ENCODE measurements around the gene ETS1.

Gene ETS1

GRCh38 chr11:128415539-128415938 lies 171.8 kb downstream of the ETS1 start:
- Histone ChIP-seq H3K9me3 (ENCODE audit: control insufficient read depth in 1 of 2, low read length in 2 of 2) (no peaks in the 10 kb centered on the region), H3K27me3 (ENCODE audit: control insufficient read depth in 1 of 2, insufficient read depth in 2 of 2, low read length in 2 of 2) (no peaks in the 10 kb centered on the region), H3K9ac (ENCODE audit: low read depth in 1 of 2, low read length in 2 of 2) (no peak overlapping the region), H3K36me3 (ENCODE audit: control insufficient read depth in 1 of 2, insufficient read depth in 2 of 2, low read length in 2 of 2) (no peaks in the 10 kb centered on the region), H3K4me3 (ENCODE audit: low read depth in 1 of 2, low read length in 2 of 2) (no peak overlapping the region), H3K4me1 (ENCODE audit: control insufficient read depth in 1 of 2, insufficient read depth in 2 of 2, low read length in 2 of 2) (no peaks in the 10 kb centered on the region), H3K27ac (ENCODE audit: low read depth, low read length) (no peak overlapping the region)

DNA sequence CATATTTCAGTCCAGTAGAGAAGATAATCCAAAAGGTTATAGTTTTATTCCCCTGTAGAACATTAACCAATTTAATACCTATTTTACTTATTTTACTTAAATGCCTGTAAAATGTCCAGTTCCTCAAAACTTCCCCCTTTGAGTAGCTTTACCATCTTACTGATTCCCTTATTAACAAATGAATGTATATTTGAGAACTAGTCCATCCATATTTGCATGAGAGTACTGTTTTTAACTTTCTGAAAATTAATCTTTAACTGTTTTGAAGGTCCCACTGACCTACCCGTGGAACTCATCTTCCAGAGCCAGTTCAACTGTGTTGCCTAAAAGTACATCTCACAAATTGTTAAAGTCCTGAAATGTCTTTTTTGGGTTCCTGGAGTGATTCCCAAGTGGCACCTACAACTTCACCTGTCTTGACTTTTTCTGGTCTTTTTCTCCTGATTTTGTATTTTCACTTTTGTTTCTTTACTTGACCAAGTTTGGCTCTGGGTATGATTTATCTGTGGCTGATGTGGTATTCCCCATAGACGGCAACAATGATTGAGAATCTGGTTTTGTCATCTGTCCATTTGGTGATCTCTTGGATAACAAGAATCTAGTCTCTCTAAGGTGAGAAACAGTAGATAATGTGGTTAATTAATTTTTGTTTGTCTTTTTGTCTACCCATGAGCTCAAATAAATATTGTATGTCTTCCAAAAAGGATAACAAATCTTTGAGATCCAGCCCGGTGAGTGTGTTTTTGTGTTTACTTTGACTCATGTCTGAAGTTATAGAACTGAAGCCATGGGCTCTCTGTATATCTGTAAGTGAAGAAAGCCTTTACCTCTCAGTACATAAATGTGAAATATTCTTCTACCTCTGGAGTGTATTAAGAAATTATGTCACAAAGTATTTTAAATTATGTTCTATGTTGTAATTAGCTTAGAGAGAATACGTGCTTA lies 174.2 kb downstream of the ETS1 start:
- Histone ChIP-seq H3K4me1 (ENCODE audit: control insufficient read depth in 1 of 2, insufficient read depth in 2 of 2, low read length in 2 of 2) (no peaks in the 10 kb centered on the region), H3K9ac (ENCODE audit: low read depth in 1 of 2, low read length in 2 of 2) (no peak overlapping the region), H3K4me3 (ENCODE audit: low read depth in 1 of 2, low read length in 2 of 2) (no peak overlapping the region), H3K27ac (ENCODE audit: low read depth, low read length) (no peak overlapping the region), H3K27me3 (ENCODE audit: control insufficient read depth in 1 of 2, insufficient read depth in 2 of 2, low read length in 2 of 2) (no peaks in the 10 kb centered on the region), H3K36me3 (ENCODE audit: control insufficient read depth in 1 of 2, insufficient read depth in 2 of 2, low read length in 2 of 2) (no peaks in the 10 kb centered on the region), H3K9me3 (ENCODE audit: control insufficient read depth in 1 of 2, low read length in 2 of 2) (no peaks in the 10 kb centered on the region)

- no peaks in the 10 kb centered on the region for H3K27me3 ChIP-seq (ENCODE audit: control insufficient read depth in 1 of 2, insufficient read depth in 2 of 2, low read length in 2 of 2)
- no peaks in the 10 kb centered on the region for H3K9me3 ChIP-seq (ENCODE audit: control insufficient read depth in 1 of 2, low read length in 2 of 2)
- H3K36me3 ChIP-seq (ENCODE audit: control insufficient read depth in 1 of 2, insufficient read depth in 2 of 2, low read length in 2 of 2): no peaks in the 10 kb centered on the region
- H3K4me1 ChIP-seq (ENCODE audit: control insufficient read depth in 1 of 2, insufficient read depth in 2 of 2, low read length in 2 of 2): no peaks in the 10 kb centered on the region
- no peak overlapping the region for H3K4me3 ChIP-seq (ENCODE audit: low read depth in 1 of 2, low read length in 2 of 2)
- H3K27ac ChIP-seq (ENCODE audit: low read depth, low read length): no peak overlapping the region
- H3K9ac ChIP-seq (ENCODE audit: low read depth in 1 of 2, low read length in 2 of 2): no peak overlapping the region
These were observed 175.5 kb downstream of the ETS1 start for GRCh38 chr11:128411812-128412211.

- Histone ChIP-seq H3K4me1 (ENCODE audit: control insufficient read depth in 1 of 2, insufficient read depth in 2 of 2, low read length in 2 of 2) (peaks cover 0 to under 1% of the 10 kb centered on the region in 2 donors), H3K9me3 (ENCODE audit: control insufficient read depth in 1 of 2, low read length in 2 of 2) (no peaks in the 10 kb centered on the region), H3K9ac (ENCODE audit: low read depth in 1 of 2, low read length in 2 of 2) (no peak overlapping the region), H3K4me3 (ENCODE audit: low read depth in 1 of 2, low read length in 2 of 2) (no peak overlapping the region), H3K36me3 (ENCODE audit: control insufficient read depth in 1 of 2, insufficient read depth in 2 of 2, low read length in 2 of 2) (no peaks in the 10 kb centered on the region), H3K27me3 (ENCODE audit: control insufficient read depth in 1 of 2, insufficient read depth in 2 of 2, low read length in 2 of 2) (no peaks in the 10 kb centered on the region), H3K27ac (ENCODE audit: low read depth, low read length) (no peak overlapping the region)
These were observed 176.2 kb downstream of the ETS1 start for GRCh38 chr11:128411150-128411549.

GRCh38 chr11:128409476-128409875 lies 177.9 kb downstream of the ETS1 start:
- Histone ChIP-seq H3K36me3 (ENCODE audit: control insufficient read depth in 1 of 2, insufficient read depth in 2 of 2, low read length in 2 of 2) (no peaks in the 10 kb centered on the region), H3K9me3 (ENCODE audit: control insufficient read depth in 1 of 2, low read length in 2 of 2) (no peaks in the 10 kb centered on the region), H3K27ac (ENCODE audit: low read depth, low read length) (no peak overlapping the region), H3K27me3 (ENCODE audit: control insufficient read depth in 1 of 2, insufficient read depth in 2 of 2, low read length in 2 of 2) (no peaks in the 10 kb centered on the region), H3K4me3 (ENCODE audit: low read depth in 1 of 2, low read length in 2 of 2) (no peak overlapping the region), H3K4me1 (ENCODE audit: control insufficient read depth in 1 of 2, insufficient read depth in 2 of 2, low read length in 2 of 2) (peaks cover 0 to 7% of the 10 kb centered on the region in 2 donors), H3K9ac (ENCODE audit: low read depth in 1 of 2, low read length in 2 of 2) (no peak overlapping the region)
